ENCODE results near the gene PAPLN. TPM values are rescaled to one million over a fixed set of nuclear protein-coding genes. Genes with fewer than 3 reads are reported as not detected.

The PAPLN gene
- total and polyA plus RNA-seq, 11 donors = 0.30 to 10.3 (median 1.4) TPM

- peaks cover 0 to 9% (median 0%) of the 10 kb centered on the region in 9 donors for H3K36me3 ChIP-seq
- peaks cover 0 to 46% (median 17%) of the 10 kb centered on the region in 12 donors for H3K4me1 ChIP-seq
- peak overlapping the region in 1 of 12 donors; percentile 46 for H3K27ac ChIP-seq
- H3K27me3 ChIP-seq = peaks cover 0 to 34% (median 6%) of the 10 kb centered on the region in 9 donors
- ATAC-seq = no peak
- DNase-seq = no peak
- intact Hi-C loops (cut with DNase I) = no loop called here
- 38 to 54% (median 48%) methylated on average over 15 to 19 of the region's 19 CpGs for WGBS, 4 donors
- TF ChIP-seq CTCF (IDR thresholded peaks at IDR 0.05) (peak in 1 of 12 donors; percentile 7), POLR2A (IDR thresholded peaks at IDR 0.05) (no peak)
- H3K4me3 ChIP-seq = no peak overlapping the region
- no peaks in the 10 kb centered on the region for H3K9me3 ChIP-seq
Measured at GRCh38 chr14:73231981-73232851, 5.1 kb upstream of the PAPLN start.

GRCh38 chr14:73232984-73233383 lies 4.3 kb upstream of the PAPLN start:
- H3K36me3 ChIP-seq = peaks cover 0 to 9% (median 0%) of the 10 kb centered on the region in 9 donors
- H3K4me3 ChIP-seq = no peak overlapping the region
- WGBS, 4 donors = 80 to 90% (median 82%) methylated on average over 8 of the region's 8 CpGs
- intact Hi-C loops (cut with DNase I) = no loop called here
- no peaks in the 10 kb centered on the region for H3K9me3 ChIP-seq
- DNase-seq (no peak), ATAC-seq (no peak)
- TF ChIP-seq POLR2A (IDR thresholded peaks at IDR 0.05) = no peak
- TF ChIP-seq CTCF (IDR thresholded peaks at IDR 0.05) = no peak
- H3K27me3 ChIP-seq = peaks cover 6 to 42% (median 14%) of the 10 kb centered on the region in 9 donors
- peaks cover 0 to 49% (median 20%) of the 10 kb centered on the region in 12 donors for H3K4me1 ChIP-seq
- H3K27ac ChIP-seq = no peak overlapping the region

GRCh38 chr14:73233564-73233963 lies 3.7 kb upstream of the PAPLN start:
- intact Hi-C loops (cut with DNase I) = no loop called here
- DNase-seq (no peak), ATAC-seq (no peak)
- WGBS, 4 donors = 94 to 95% (median 95%) methylated on average over 10 of the region's 10 CpGs
- Histone ChIP-seq H3K36me3 (peaks cover 0 to 6% (median 0%) of the 10 kb centered on the region in 9 donors), H3K4me1 (peaks cover 0 to 49% (median 20%) of the 10 kb centered on the region in 12 donors), H3K27ac (no peak overlapping the region), H3K27me3 (peaks cover 12 to 48% (median 19%) of the 10 kb centered on the region in 9 donors), H3K4me3 (no peak overlapping the region), H3K9me3 (no peaks in the 10 kb centered on the region)
- TF ChIP-seq CTCF (IDR thresholded peaks at IDR 0.05) (no peak), POLR2A (IDR thresholded peaks at IDR 0.05) (no peak)

GRCh38 chr14:73234029-73234428 lies 3.3 kb upstream of the PAPLN start:
- no peak for TF ChIP-seq POLR2A (IDR thresholded peaks at IDR 0.05)
- no peak for TF ChIP-seq CTCF (IDR thresholded peaks at IDR 0.05)
- intact Hi-C loops (cut with DNase I) = no loop called here
- Histone ChIP-seq H3K9me3 (no peaks in the 10 kb centered on the region), H3K4me3 (no peak overlapping the region), H3K27me3 (peaks cover 14 to 52% (median 24%) of the 10 kb centered on the region in 9 donors), H3K36me3 (peaks cover 0 to 1% (median 0%) of the 10 kb centered on the region in 9 donors), H3K4me1 (peaks cover 1 to 49% (median 19%) of the 10 kb centered on the region in 12 donors), H3K27ac (no peak overlapping the region)
- DNase-seq (no peak), ATAC-seq (no peak)
- 79 to 87% (median 84%) methylated on average over 5 of the region's 5 CpGs for WGBS, 4 donors
